GM20431 (cell line): ENCODE results near the gene CDKL1.

Source experiments
- in situ Hi-C: fragments of 300-500 bp; cut with MseI, MboI; formaldehyde crosslinking; loops from one replicate; pipeline ENCODE4 v1.15.0; 2020; ENCODE audit warnings: low sequenced_read_pairs; ENCODE audit not compliant: unreplicated experiment

Gene CDKL1

DNA sequence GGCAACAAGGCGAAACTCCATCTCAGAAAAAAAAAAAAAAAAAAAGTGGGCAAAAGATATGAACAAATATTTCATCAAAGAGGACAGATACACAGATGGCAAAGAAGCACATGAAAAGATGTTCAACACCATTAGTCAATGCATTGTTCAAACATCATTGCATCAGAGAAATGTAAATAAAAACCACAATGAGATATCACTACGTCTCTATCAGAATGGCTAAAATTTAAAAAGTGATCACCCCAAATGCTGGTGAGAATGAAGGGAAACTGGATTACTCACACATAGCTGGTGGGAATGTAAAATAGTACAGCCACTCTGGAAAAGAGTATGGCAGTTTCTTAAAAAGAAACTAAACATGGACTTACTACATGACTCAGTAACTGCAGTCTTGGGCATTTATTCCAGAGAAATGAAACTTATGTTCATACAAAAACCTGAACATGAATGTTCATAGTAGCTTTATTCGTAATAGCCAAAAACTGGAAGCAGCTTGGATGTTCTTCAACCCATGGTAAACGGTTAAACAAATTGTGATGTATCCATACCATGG lies 88.2 kb downstream of the CDKL1 start:
- in situ Hi-C loops, result no loop called here

DNA sequence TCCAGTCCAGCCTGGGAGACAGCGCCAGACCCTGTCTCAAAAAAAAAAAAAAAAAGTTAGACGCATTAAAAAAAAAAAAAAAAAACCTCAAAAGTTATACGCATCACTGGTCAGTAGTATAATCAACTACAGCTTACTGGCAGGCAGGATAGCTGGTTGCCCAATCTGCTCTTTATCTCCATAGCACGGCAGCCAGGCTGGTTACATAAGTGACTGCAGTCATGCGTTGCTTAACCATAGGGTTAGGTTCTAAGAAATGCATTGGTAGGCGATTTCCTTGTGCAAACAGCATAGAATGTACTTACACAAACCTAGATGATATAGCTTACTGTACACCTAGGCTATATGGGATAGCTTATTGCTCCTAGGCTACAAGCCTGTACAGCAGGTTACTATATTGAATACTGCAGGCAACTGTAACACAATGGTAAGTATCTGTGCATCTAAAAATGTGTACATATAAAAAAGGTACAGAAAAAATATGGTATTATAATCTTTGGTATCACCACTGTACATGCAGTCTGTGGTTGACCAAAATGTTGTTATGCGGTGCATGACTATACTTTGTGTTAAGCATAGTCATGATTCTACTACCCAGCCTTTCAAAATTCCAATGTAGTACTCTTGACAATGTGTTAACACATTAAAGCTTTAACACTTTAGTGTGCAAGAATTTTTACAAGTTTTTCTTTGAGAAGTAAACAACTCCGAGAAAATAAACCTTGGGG lies 92.8 kb downstream of the CDKL1 start:
- in situ Hi-C loops, result no loop called here

DNA sequence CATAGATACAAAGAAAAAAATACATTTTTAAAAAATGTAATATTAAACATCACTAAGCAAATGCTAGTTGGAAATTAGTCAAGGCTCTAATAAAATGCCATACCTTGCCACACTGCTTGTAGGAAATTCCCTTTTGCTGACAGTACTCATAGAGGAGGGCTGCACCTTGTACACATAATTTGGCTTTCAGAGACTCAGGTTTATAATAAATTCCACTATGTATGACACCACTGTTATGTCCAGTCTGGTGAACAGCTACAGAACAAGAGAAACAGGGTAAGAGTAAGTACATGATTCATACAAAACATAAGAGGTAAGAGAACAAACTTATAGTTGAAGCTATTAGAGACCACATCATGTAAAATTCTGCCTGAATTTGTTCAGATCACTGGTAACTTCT lies 94.8 kb downstream of the CDKL1 start:
- in situ Hi-C loops, result no loop called here

GRCh38 chr14:50299585-50299984 lies 97.1 kb downstream of the CDKL1 start:
- in situ Hi-C loops, result no loop called here

GRCh38 chr14:50290306-50290705 lies 106.4 kb downstream of the CDKL1 start:
- in situ Hi-C loops, result no loop called here

- in situ Hi-C loops, result no loop called here
These were observed 108.5 kb downstream of the CDKL1 start for GRCh38 chr14:50288146-50288545.

DNA sequence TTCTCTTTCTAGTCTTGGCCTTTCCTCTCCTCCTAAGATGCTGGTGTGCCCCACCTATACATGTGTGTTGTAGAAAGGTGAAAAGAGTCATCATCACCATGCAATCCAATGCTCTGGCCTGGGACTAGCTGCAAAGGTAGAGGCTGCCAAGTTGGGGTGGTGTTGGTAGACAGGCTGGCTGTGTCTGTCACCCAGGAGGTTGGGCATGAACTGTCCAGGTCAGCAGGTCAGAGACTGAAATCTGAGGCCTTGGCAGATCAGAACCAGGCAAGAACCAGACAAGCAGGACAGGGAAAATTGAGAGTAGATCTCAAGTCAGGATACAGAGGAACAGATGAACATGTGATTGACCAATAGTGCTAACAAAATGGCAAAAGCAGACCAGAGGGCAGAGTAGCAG lies 110.8 kb downstream of the CDKL1 start:
- in situ Hi-C loops, result no loop called here
